Esophagus mucosa (tissue), 1 donor: ENCODE results near the gene GUCA1A. TPM values are rescaled to one million over a fixed set of nuclear protein-coding genes. Genes with fewer than 3 reads are reported as not detected.
"Not testable (repeated sequence)": the region's sequence is repeated elsewhere in the genome, so short reads cannot be mapped to it uniquely, and the experiment has no call there.

Experiments
- ATAC-seq: fragments of 200-7000 bp; cut with Tn5 transposase; one replicate; pipeline ENCODE4 v1.9.1; 2020
- total RNA-seq: library from RNA; stranded (reverse); gene quantifications from one replicate; pipeline ENCODE4 v1.2.4, GENCODE V29; 2023
- donor health status: DM: yes; HTN: yes; CAD: no.

Gene GUCA1A
- total RNA-seq, 1 donor from 2014 or later: not detected

- ATAC-seq: no peak
These were observed 26.0 kb upstream of the GUCA1A start for GRCh38 chr6:42147138-42147562.

- ATAC-seq: peak; percentile 92
These were observed 25.1 kb upstream of the GUCA1A start for GRCh38 chr6:42148058-42148457.

DNA sequence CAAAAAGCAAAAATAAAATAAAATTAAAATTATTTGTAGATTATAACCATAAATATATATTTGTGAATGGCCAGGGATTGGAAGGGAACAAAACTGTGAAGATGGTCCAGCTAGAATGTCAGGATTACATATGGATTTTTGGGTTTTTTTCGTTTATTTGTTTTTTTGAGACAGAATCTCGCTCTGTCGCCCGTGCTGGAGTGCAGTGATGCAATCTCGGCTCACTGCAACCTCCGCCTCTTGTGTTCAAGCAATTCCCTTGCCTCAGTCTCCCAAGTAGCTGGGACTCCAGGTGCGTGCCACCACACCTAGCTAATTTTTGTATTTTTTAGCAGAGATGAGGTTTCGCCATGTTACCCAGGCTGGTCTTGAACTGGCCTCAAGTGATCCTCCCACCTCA is 22.9 kb upstream of the GUCA1A start:
- no peak for ATAC-seq

DNA sequence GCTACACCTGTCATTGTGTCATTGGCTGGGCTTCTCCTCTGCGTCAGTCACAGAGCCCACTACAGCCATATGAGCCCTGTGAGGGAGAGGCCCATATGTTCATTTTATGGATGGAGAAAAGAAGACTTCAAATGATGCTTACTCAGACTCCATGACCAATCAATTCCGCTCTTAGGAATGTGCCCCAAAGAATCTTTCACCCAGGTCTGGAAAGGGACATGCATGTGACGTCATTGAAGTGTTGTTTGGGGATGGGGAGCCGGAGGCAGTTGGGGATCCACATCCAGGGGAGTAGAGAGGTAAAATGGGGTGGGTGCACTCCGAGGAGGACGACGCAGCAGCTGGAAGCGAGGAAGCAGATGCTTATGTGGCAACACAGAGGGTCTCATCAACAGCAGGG is 21.1 kb upstream of the GUCA1A start:
- no peak for ATAC-seq

DNA sequence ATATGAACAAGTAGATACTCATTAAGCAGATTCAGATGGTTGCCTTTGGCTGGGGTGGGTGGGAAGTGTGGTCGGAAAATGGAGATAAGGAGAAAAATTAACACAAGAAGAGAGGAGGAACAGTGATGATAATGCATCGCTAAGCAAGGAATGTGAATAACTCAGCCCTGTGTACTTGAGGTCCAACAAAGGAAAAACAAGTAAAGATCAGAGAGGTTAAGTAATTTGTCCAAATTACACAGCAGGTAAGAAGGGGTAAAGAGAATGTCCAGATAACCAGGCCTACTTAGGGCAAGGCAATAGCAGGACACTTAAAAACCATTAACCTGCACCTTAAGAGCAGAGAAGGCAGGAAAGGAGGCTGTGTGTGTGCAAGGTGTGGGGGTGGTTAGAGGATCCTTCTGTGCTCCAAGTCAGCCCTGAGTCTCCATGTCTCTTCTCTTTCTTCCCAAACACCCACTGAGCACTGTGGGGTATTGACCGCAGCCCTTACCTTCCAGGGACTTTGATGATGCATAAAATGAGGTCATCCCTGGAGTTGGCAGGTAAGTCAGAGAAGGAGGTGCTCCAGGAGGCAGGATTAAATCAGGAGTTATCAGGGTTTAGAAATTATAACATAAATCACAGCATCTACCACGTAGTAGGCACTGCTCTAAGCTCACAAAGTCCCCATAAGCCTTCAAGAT is 20.5 kb upstream of the GUCA1A start:
- ATAC-seq: peak; percentile 27

DNA sequence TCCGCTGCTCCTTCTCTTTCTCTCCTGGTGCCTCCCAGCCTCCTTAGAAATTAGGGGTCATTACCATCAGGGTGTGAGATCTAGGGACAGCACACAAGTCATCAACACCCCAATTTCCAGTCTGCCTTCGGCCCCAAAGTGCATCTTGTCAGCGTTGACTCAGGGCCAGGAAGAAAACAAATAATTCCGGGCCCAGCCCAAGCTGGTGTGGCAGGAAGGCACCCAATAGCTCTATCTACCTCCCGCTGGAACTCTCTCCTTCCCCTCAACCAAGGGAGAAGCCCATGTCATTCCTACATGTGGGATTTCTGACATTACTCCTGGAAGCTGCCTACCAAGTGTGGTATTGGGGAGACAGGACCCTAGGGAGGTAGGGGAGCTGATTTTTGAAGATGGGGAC is 19.2 kb upstream of the GUCA1A start:
- ATAC-seq: peak; percentile 26

- ATAC-seq: no peak
These were observed 18.5 kb upstream of the GUCA1A start for GRCh38 chr6:42154461-42155209.

DNA sequence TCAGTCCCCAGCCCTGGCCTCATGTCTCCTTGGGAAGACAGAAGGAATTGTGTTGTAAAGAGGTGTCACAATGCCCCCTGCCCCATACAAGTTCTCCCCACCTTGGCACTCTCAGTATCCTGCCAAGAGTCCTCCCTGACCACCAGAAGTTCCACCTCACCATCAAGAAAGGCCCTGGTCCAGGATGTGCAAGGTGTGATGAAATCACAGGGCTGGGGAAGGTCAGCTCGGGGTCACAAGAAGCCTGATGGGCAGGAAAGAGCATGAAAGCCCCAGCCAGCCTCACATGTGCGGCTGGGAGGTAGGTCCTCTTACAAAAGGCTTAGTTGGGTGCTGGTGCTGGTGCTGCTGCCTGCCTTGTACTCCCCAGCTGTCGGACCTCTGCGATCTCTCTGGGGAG is 17.9 kb upstream of the GUCA1A start:
- peak; percentile 44 for ATAC-seq

DNA sequence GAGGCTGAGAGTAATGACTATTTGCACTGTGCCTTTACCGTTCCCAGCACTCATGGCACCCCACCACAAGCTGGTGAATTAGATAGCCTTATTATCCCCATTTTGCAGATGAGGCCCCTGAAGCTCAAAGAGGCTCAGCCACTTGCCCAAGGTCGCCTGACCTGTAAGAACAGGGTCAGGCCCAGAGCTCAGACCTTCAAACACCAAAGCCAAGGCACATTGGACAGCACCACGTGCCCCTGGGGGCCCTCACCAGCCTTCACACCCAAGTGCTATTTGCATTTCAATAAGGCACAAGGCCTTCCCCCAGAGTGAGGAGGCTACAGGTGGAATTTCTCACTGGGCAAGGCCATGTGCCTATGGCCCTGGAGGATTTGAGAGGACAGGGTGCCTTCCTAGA is 16.5 kb upstream of the GUCA1A start:
- ATAC-seq: no peak

- peak; percentile 84 for ATAC-seq
These were observed 15.2 kb upstream of the GUCA1A start for GRCh38 chr6:42158011-42158410.

GRCh38 chr6:42158631-42159030 is 14.5 kb upstream of the GUCA1A start:
- no peak for ATAC-seq

DNA sequence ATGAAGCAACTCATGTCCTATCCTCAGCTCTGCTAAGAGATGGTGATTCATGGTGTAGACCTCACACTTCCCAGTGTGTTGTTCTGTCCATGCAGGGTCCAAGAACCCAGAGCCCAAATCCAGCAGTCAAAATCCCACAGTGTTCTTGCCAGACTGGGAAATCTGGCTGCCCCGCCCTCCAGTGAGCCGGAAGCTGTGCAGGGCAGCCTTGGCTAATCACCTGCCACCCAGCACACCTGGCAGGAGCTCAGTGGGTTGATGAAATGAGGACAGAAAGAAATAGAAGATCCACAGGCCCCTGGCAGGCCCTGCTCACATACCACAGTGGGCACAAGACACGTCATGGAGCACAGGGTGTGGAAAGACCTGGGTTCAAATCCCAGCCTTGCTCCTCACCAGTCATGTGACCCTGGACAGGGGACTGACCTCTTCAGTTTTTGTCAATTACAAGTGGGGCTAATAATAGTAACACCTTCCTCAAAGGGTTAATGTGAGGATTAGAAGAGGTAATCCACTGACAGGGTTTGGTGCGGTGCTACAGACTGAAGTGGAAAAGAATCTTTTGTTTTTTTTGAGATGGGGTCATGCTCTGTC is 13.6 kb upstream of the GUCA1A start:
- ATAC-seq: peak; percentile 66

DNA sequence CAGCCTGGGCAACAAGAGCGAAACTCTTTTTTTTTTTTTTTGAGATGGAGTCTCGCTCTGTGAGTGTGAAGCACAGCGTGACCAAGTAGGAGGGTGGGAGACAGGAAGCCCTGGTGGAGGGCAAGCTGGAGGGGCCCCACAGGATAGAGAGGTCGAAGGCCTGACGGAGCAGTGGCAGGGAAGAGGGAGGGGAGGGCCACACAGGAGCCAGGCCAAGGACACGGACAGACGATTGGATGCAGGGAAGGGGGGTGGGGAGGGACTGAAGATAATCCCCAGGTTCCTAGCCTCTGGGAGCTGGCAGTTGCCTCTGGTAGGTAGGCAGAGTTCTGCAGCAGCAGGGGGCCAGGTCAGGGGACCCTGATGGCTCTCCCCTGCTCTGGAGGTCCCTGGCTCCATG is 10.8 kb upstream of the GUCA1A start:
- no peak for ATAC-seq

- ATAC-seq: no peak
These were observed 10.4 kb upstream of the GUCA1A start for GRCh38 chr6:42162812-42163211.

DNA sequence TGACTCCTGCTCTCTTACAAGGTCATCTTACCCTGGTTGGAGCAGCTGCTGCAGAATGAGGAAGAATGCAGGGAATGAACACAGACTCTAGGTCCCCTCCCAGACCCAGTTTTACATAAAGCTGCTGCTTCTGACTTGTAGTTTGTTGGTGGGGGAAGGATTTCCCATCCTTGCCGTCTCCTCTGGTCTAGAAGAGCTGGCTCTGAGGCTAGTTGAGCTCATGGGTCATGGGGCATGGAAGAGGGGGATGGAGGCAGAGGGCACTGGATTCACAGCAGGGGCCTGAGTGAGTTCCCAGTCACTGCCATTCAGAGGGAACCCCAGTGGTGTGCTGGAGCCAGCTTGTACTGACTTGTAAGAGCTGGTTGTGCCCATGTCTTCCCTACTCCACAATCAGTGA is 9.2 kb upstream of the GUCA1A start:
- no peak for ATAC-seq

DNA sequence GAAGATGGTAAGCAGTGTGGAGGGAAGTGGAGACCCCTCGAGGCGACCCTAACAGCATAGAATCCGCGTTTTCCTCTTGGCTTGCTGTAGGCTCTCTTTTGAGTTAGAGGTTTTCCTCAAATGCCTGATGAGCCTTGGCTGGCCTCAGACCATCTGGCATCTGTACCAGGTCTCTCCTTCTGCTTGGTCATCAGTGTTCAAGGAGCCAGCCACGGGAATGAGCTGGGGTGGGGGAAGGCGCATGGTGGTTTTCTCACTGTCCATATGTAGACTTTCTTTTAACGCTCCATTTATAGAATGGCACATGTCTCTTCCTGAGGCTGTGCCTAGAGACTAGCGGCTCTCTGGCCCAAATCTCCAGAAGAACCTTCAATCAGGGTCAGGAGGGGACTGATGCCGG is 8.1 kb upstream of the GUCA1A start:
- no peak for ATAC-seq

DNA sequence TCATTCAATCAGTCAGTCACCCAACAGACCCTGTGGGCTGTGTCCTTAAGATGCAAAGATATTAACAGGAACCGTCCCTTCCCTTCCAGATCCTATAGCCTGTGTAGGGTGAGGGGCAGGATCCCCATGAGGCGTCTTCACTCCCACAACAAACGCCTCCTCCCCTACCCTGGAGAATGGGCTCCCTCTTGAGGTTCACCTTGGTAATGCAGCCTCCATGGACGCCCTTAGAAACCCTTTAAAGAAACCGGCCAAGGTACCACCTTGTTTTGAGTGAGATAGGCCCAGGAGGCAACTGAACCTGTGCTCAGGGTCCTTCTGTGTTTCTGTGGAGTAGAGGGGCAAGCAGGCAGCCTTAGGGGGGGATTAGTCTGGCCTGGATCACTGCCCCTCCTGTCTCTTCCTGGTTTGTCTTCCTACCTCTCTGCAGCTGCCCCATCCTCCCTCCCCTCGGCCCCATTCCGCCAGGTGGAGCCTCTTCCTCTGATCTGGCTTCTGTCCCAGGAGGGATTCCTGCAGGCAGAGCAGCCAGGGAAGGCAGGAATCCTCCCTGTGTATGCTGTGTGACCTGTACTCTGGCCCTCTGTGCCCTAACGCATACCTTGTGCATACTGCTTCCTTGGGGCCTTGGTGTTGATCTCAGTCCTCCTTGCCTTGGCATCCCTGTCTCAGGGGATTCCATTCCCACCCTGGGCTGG is 6.6 kb upstream of the GUCA1A start:
- peak; percentile 84 for ATAC-seq

- no peak for ATAC-seq
These were observed 4.5 kb upstream of the GUCA1A start for GRCh38 chr6:42168650-42169049.

- ATAC-seq: not testable (repeated sequence)
These were observed 3.4 kb upstream of the GUCA1A start for GRCh38 chr6:42169780-42170179.

- no peak for ATAC-seq
These were observed 1.2 kb upstream of the GUCA1A start for GRCh38 chr6:42171813-42172581.

DNA sequence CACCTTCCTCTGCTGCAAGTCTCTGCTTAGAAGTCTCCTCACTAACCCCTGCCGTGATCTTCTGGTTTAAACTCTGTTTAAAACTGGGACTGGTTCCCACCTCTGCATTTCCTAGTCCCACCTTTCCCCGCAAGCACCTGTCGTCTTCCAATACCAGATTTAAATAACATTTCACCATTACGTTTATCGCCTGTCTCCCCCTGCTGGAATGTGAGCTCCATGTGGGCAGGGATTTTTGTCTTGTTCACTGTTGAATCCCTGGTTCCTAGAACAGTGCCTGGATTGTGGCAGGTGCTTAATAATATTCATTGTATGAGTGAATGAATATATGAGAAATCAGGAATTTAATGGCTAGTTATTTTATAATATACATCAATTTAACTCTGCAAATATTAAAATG is 2.7 kb downstream of the GUCA1A start:
- ATAC-seq: no peak

GRCh38 chr6:42176981-42177380 is 3.8 kb downstream of the GUCA1A start:
- no peak for ATAC-seq
